Osteoblast (primary cell): ENCODE measurements around the gene CD226. TPM values are rescaled to one million over a fixed set of nuclear protein-coding genes. Genes with fewer than 3 reads are reported as not detected.

ENCODE experiments used
- DNase-seq: peaks from one replicate; pipeline ENCODE4 v3.0.0; 2011; ENCODE audit warnings: low spot score, mixed read lengths; ENCODE audit not compliant: insufficient read length; ENCODE audit errors: missing footprints
- H2AFZ ChIP-seq: 2 replicates; pipeline ENCODE4 v1.6.0; 2011; ENCODE audit warnings: mild to moderate bottlenecking, low read length
- H3K27ac ChIP-seq: 2 replicates; pipeline ENCODE4 v1.5.1; 2011; ENCODE audit warnings: mild to moderate bottlenecking, low read depth, low read length, moderate library complexity
- H3K27me3 ChIP-seq: 2 replicates; pipeline ENCODE4 v1.6.0; 2012; ENCODE audit warnings: mild to moderate bottlenecking, control low read depth, inconsistent platforms, low read length, moderate library complexity; ENCODE audit not compliant: insufficient read depth
- H3K36me3 ChIP-seq: 2 replicates; pipeline ENCODE4 v1.5.1; 2011; ENCODE audit warnings: mild to moderate bottlenecking, low read length, control low read depth, moderate library complexity; ENCODE audit not compliant: insufficient read depth
- H3K4me1 ChIP-seq: 2 replicates; pipeline ENCODE4 v1.5.1; 2011; ENCODE audit warnings: mild to moderate bottlenecking, low read length, control low read depth, moderate library complexity; ENCODE audit not compliant: insufficient read depth
- H3K4me2 ChIP-seq: 2 replicates; pipeline ENCODE4 v1.6.0; 2011; ENCODE audit warnings: mild to moderate bottlenecking, low read length; ENCODE audit not compliant: insufficient read depth
- H3K4me3 ChIP-seq: fragments of 200-600 bp; sonication (generic); 3 replicates; pipeline ENCODE4 v1.5.1; 2012; ENCODE audit warnings: mild to moderate bottlenecking, low read length, inconsistent platforms; ENCODE audit not compliant: insufficient read depth
- H3K79me2 ChIP-seq: 2 replicates; pipeline ENCODE4 v1.6.0; 2012; ENCODE audit warnings: mild to moderate bottlenecking, low read length, control low read depth, inconsistent platforms; ENCODE audit not compliant: insufficient read depth
- H3K9me3 ChIP-seq: 2 replicates; pipeline ENCODE4 v1.5.1; 2011; ENCODE audit warnings: low read depth, low read length, control low read depth
- H4K20me1 ChIP-seq: 2 replicates; pipeline ENCODE4 v1.6.0; 2012; ENCODE audit warnings: mild to moderate bottlenecking, low read length, control low read depth; ENCODE audit not compliant: insufficient read depth
- total RNA-seq: library from RNA; depleted of rRNA; stranded (reverse); fragments of >200 nt; gene quantifications from 2 replicates; pipeline ENCODE4 v1.2.3, GENCODE V29; 2012
- TF ChIP-seq, protein P1 (sequence below): IDR thresholded peaks from 2 replicates; pipeline ENCODE4 v1.5.1; 2011; ENCODE audit warnings: mild to moderate bottlenecking, low read depth, low read length, moderate library complexity; ENCODE audit errors: extremely low read depth

The CD226 gene
- total RNA-seq, 1 donor: 0.36 TPM

GRCh38 chr18:69981948-69982347 lies 34.3 kb upstream of the CD226 start:
- Histone ChIP-seq H2AFZ (no peak overlapping the region), H3K9me3 (peaks cover 2% of the 10 kb centered on the region), H3K27ac (no peak overlapping the region), H3K79me2 (no peaks in the 10 kb centered on the region), H3K36me3 (no peaks in the 10 kb centered on the region), H4K20me1 (no peaks in the 10 kb centered on the region), H3K4me2 (no peak overlapping the region), H3K4me3 (no peak overlapping the region), H3K27me3 (no peaks in the 10 kb centered on the region), H3K4me1 (no peaks in the 10 kb centered on the region)
- DNase-seq: no peak
- TF ChIP-seq, protein P1, sequence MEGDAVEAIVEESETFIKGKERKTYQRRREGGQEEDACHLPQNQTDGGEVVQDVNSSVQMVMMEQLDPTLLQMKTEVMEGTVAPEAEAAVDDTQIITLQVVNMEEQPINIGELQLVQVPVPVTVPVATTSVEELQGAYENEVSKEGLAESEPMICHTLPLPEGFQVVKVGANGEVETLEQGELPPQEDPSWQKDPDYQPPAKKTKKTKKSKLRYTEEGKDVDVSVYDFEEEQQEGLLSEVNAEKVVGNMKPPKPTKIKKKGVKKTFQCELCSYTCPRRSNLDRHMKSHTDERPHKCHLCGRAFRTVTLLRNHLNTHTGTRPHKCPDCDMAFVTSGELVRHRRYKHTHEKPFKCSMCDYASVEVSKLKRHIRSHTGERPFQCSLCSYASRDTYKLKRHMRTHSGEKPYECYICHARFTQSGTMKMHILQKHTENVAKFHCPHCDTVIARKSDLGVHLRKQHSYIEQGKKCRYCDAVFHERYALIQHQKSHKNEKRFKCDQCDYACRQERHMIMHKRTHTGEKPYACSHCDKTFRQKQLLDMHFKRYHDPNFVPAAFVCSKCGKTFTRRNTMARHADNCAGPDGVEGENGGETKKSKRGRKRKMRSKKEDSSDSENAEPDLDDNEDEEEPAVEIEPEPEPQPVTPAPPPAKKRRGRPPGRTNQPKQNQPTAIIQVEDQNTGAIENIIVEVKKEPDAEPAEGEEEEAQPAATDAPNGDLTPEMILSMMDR: no peak

DNA sequence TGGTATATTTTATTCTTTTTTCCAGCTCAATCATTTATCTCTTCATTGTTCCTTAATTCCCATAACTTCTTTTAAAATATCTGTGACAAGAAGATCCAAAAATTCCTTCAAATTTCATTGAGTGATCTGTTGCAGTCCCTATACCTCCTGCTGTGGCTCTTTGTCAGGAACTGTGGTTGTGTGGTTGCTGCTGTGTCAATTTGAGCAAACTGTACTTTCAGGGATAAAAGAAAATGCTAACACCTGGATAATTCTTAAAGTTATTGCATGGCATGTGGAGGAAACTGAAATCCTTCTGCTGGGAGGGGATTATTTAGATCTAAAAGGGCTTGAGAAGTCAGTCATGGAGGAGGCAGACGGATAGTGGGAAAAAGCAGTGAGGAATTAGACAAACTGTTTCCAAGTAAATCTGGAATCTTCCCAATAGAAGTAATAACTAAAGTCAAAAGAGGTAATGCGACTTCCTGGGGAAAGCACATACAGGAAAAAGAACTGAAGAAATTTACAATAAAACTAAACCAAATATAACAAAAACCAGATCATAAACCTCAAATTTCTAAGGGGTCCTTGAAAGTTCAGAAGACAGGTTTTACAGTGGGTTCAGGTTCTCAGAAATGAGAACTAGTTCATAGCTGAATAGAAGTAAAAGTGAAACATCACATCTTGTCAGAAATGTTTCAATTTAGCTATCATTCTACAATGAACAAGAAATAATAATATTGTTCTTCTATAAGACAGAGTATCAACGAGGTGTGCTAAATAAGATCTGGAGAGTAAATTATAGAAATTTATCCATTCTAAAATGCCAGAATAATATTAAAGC lies 33.5 kb upstream of the CD226 start:
- no peak overlapping the region for H3K4me3 ChIP-seq

DNA sequence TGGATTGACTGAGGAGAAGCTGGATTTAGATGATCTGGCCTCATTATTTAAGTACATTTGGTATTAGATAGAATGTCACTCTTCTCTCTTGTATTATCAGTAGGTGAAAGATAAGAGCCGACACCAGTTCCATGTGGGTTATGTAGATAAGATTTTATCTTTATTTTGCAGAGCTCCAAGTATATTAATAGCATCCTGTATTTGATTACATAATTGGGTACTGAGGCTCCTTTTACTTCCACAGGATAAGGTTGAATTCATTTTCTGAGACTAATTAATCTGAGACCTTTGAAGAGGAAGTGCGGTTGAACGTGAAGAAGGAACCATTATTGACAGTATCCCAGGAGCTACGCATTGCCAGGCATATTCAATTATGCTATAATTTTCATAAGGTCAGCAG lies 32.8 kb upstream of the CD226 start:
- H3K27ac ChIP-seq: no peak overlapping the region
- H3K4me2 ChIP-seq: no peak overlapping the region
- TF ChIP-seq, protein P1: no peak
- no peak for DNase-seq
- no peaks in the 10 kb centered on the region for H3K27me3 ChIP-seq
- H3K36me3 ChIP-seq: no peaks in the 10 kb centered on the region
- H3K9me3 ChIP-seq: peaks cover 2% of the 10 kb centered on the region
- H3K4me3 ChIP-seq: no peak overlapping the region
- no peak overlapping the region for H2AFZ ChIP-seq
- no peaks in the 10 kb centered on the region for H3K4me1 ChIP-seq
- H4K20me1 ChIP-seq: no peaks in the 10 kb centered on the region
- no peaks in the 10 kb centered on the region for H3K79me2 ChIP-seq

More for the DNA sequence above, 33.5 kb upstream of the CD226 start:
- Histone ChIP-seq H3K79me2 (no peaks in the 10 kb centered on the region), H2AFZ (no peak overlapping the region), H4K20me1 (no peaks in the 10 kb centered on the region), H3K9me3 (peaks cover 2% of the 10 kb centered on the region), H3K27ac (no peak overlapping the region), H3K4me2 (no peak overlapping the region), H3K36me3 (no peaks in the 10 kb centered on the region), H3K4me1 (no peaks in the 10 kb centered on the region), H3K27me3 (no peaks in the 10 kb centered on the region)
- DNase-seq: no peak
- TF ChIP-seq, protein P1: no peak
